ENCODE results near the gene FUZ.

DNA sequence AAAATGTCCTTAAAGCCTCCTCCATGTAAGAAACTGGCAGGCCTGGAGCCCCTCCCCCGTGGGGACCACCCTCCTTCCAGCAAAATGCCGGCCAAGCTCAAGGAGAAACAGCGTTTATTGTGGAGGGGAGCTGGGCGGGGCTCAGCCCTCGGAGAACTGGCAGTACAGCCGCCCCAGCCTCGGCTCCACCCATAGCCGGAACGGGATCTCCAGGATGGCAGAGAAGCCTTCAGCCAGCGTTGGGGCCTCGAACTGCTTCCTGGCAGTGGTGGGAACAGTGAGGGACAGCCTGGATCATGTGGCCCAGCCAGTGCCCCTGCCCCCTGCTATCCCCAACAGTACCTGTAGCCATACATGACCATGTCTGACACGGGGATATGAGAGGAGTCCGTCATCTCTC, 48.0 kb upstream of the FUZ start:
- TF ChIP-seq, protein P1, sequence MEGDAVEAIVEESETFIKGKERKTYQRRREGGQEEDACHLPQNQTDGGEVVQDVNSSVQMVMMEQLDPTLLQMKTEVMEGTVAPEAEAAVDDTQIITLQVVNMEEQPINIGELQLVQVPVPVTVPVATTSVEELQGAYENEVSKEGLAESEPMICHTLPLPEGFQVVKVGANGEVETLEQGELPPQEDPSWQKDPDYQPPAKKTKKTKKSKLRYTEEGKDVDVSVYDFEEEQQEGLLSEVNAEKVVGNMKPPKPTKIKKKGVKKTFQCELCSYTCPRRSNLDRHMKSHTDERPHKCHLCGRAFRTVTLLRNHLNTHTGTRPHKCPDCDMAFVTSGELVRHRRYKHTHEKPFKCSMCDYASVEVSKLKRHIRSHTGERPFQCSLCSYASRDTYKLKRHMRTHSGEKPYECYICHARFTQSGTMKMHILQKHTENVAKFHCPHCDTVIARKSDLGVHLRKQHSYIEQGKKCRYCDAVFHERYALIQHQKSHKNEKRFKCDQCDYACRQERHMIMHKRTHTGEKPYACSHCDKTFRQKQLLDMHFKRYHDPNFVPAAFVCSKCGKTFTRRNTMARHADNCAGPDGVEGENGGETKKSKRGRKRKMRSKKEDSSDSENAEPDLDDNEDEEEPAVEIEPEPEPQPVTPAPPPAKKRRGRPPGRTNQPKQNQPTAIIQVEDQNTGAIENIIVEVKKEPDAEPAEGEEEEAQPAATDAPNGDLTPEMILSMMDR (IDR thresholded peaks at IDR 0.05), result no peak
- no peak for TF ChIP-seq EP300 (IDR thresholded peaks at IDR 0.05)
- no peak for TF ChIP-seq POLR2A (IDR thresholded peaks at IDR 0.05)

Measured in ovary (tissue), 3 donors.